H7 (cell line): ENCODE data around the gene PLPP6. TPM values are rescaled to one million over a fixed set of nuclear protein-coding genes. Genes with fewer than 3 reads are reported as not detected.

Experiments
- DNase-seq: peaks from one replicate; pipeline ENCODE4 v3.0.0; 2012
- H3K27me3 ChIP-seq: 2 replicates; pipeline ENCODE4 v1.6.0; 2011; ENCODE audit warnings: mild to moderate bottlenecking, low read length; ENCODE audit not compliant: control insufficient read depth, insufficient read depth
- H3K36me3 ChIP-seq: replicated peaks from 2 replicates; pipeline ENCODE4 v1.5.1; 2011; ENCODE audit warnings: low read length; ENCODE audit not compliant: control insufficient read depth, insufficient read depth
- H3K4me3 ChIP-seq: 2 replicates; pipeline ENCODE4 v1.5.1; 2011; ENCODE audit warnings: low read depth, mild to moderate bottlenecking, control low read depth, low read length, moderate library complexity; ENCODE audit not compliant: insufficient read depth
- total RNA-seq: library from RNA; depleted of rRNA; stranded (reverse); fragments of >200 nt; shearing (Covaris generic); gene quantifications from 2 replicates; pipeline ENCODE4 v1.2.3, GENCODE V29; 2014

PLPP6 gene
- total RNA-seq, 1 experiment from 2014 or later = 5.8 TPM

GRCh38 chr9:4670591-4670990, 8.5 kb downstream of the PLPP6 start:
- Histone ChIP-seq H3K27me3 (peaks cover 5% of the 10 kb centered on the region), H3K36me3 (no peaks in the 10 kb centered on the region), H3K4me3 (no peak overlapping the region)
- DNase-seq = peak; percentile 33

- Histone ChIP-seq H3K36me3 (no peaks in the 10 kb centered on the region), H3K27me3 (peaks cover 1% of the 10 kb centered on the region; the same call in 1 of the 2 replicates), H3K4me3 (no peak overlapping the region)
- DNase-seq = no peak
Observed at GRCh38 chr9:4671737-4672136, 9.6 kb downstream of the PLPP6 start.

- Histone ChIP-seq H3K36me3 (no peaks in the 10 kb centered on the region), H3K4me3 (no peak overlapping the region), H3K27me3 (no peaks in the 10 kb centered on the region)
- no peak for DNase-seq
Observed at GRCh38 chr9:4674783-4675182, 12.7 kb downstream of the PLPP6 start.

GRCh38 chr9:4677392-4677791, 15.3 kb downstream of the PLPP6 start:
- H3K4me3 ChIP-seq = no peak overlapping the region
- H3K27me3 ChIP-seq = no peaks in the 10 kb centered on the region

GRCh38 chr9:4678679-4679267, 16.7 kb downstream of the PLPP6 start:
- Histone ChIP-seq H3K36me3 (no peaks in the 10 kb centered on the region), H3K4me3 (peak overlapping the region; percentile 88), H3K27me3 (no peaks in the 10 kb centered on the region)
- no peak for DNase-seq

More at GRCh38 chr9:4677392-4677791, 15.3 kb downstream of the PLPP6 start:
- no peaks in the 10 kb centered on the region for H3K36me3 ChIP-seq
- no peak for DNase-seq

- Histone ChIP-seq H3K36me3 (no peaks in the 10 kb centered on the region), H3K4me3 (peak within 1 kb of the TSS; percentile 88), H3K27me3 (no peaks in the 10 kb centered on the region)
- peak; percentile 90 for DNase-seq
Observed at GRCh38 chr9:4679268-4680172, 17.4 kb downstream of the PLPP6 start, which contains the start of gene CDC37L1. TSS of gene CDC37L1 (plus strand) at chr9:4679569. CDS start at chr9:4679768, 199 bp downstream.

GRCh38 chr9:4680173-4680525, 18.1 kb downstream of the PLPP6 start:
- no peak for DNase-seq
- H3K4me3 ChIP-seq = peak overlapping the region; percentile 88
- H3K27me3 ChIP-seq = no peaks in the 10 kb centered on the region
- no peaks in the 10 kb centered on the region; the same call in 1 of the 2 replicates for H3K36me3 ChIP-seq

GRCh38 chr9:4680750-4681149, 18.7 kb downstream of the PLPP6 start:
- no peak for DNase-seq
- H3K4me3 ChIP-seq = no peak overlapping the region
- H3K36me3 ChIP-seq = peaks cover under 1% of the 10 kb centered on the region
- H3K27me3 ChIP-seq = no peaks in the 10 kb centered on the region

GRCh38 chr9:4684820-4685219, 22.7 kb downstream of the PLPP6 start:
- Histone ChIP-seq H3K36me3 (peaks cover 4% of the 10 kb centered on the region), H3K4me3 (no peak overlapping the region), H3K27me3 (no peaks in the 10 kb centered on the region)
- DNase-seq = no peak

- H3K36me3 ChIP-seq = peaks cover 4% of the 10 kb centered on the region
Observed at GRCh38 chr9:4686112-4686511, 24.0 kb downstream of the PLPP6 start.

GRCh38 chr9:4686584-4686983, 24.5 kb downstream of the PLPP6 start:
- Histone ChIP-seq H3K4me3 (no peak overlapping the region), H3K27me3 (no peaks in the 10 kb centered on the region), H3K36me3 (peaks cover 4% of the 10 kb centered on the region)
- DNase-seq = no peak

More at GRCh38 chr9:4686112-4686511, 24.0 kb downstream of the PLPP6 start:
- Histone ChIP-seq H3K27me3 (no peaks in the 10 kb centered on the region), H3K4me3 (no peak overlapping the region)
- DNase-seq = no peak

- no peak for DNase-seq
- Histone ChIP-seq H3K4me3 (no peak overlapping the region), H3K27me3 (no peaks in the 10 kb centered on the region), H3K36me3 (peaks cover 4% of the 10 kb centered on the region)
Observed at GRCh38 chr9:4689021-4689420, 26.9 kb downstream of the PLPP6 start.

- no peak overlapping the region for H3K4me3 ChIP-seq
- peaks cover 4% of the 10 kb centered on the region for H3K36me3 ChIP-seq
- DNase-seq = no peak
- H3K27me3 ChIP-seq = no peaks in the 10 kb centered on the region
Observed at GRCh38 chr9:4689687-4690104, 27.6 kb downstream of the PLPP6 start.

GRCh38 chr9:4690144-4690543, 28.1 kb downstream of the PLPP6 start:
- DNase-seq = no peak
- Histone ChIP-seq H3K27me3 (no peaks in the 10 kb centered on the region), H3K36me3 (peaks cover 4% of the 10 kb centered on the region), H3K4me3 (no peak overlapping the region)

GRCh38 chr9:4691795-4692194, 29.7 kb downstream of the PLPP6 start:
- DNase-seq = no peak
- no peaks in the 10 kb centered on the region for H3K36me3 ChIP-seq
- H3K27me3 ChIP-seq = no peaks in the 10 kb centered on the region
- H3K4me3 ChIP-seq = no peak overlapping the region
